Activated CD4-positive, alpha-beta T cell treated with anti-CD3 and anti-CD28 coated beads, Interleukin-2, amount 50 U/mL, for 1 hour (primary cell): ENCODE results near the gene CACNA2D4.

Source experiments
- DNase-seq: peaks from one replicate; pipeline ENCODE4 v3.0.0-alpha.2; 2020

CACNA2D4 gene

DNA sequence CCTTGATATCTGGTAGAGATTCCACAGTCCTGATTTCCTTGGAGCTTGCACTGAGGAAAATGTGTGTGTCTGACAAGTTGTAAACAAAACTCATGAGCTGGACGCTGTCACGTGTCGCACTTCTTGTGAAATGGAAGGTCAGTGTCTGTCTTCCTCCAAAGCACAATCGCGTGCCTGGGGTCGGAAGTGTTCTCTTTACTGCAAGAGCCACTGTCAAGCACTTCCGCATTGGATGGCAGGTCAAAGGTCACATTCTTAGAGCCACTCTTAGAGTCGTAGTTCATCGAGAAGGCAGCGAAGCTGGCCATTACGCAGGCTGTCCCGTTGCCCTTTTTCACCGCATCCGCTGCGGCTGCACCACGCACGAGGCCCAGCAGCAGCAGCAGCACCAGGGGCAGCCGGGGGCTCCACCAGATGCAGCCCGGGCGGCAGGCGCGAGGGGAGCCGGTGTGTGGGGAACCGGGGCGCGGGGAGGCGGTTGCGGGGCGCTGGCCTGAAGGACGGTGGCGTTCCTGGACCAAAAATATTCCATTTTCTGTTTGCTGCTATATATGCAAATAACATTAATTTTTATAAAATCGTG is 53.1 kb downstream of the CACNA2D4 start:
- DNase-seq: no peak

DNA sequence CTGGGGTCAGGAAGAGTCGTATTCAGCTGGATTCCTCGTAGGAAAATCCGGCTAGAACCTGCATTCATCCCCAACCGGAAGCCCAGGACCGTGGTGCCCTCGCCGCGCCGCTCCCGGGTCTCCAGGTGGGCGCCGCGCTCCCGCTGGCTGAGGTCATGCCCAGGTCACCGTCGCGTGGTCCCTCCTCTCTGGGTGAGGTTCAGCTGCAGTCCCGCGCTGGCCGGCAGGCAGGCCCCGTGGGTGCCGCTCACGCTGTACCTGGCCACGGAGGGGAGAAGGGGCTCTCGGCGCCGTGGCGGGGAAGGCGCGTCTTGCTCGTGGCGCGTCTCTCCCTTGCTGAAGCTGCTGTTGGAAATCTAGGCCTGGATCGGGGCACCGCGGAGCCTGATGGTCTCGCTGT is 53.6 kb downstream of the CACNA2D4 start:
- no peak for DNase-seq

DNA sequence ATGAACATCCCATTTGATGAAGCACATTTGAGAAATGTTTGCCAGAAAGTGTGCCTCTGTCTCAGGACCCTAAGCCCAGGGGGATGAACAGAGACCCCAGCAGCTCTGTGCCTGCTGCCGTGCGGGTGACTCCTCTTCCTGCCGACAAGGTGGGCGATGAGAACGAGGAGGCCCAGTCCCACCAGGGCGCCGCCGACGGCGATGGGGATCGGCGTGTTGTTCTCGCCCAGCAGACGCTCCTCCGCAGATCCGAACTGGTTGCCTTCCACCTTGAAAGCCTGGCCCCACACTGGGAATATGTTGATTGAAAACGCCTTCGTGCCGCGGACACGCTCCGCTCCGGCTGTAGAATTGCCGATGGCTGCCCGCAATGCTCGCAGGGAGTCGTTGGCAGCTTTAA is 54.0 kb downstream of the CACNA2D4 start:
- DNase-seq: no peak

DNA sequence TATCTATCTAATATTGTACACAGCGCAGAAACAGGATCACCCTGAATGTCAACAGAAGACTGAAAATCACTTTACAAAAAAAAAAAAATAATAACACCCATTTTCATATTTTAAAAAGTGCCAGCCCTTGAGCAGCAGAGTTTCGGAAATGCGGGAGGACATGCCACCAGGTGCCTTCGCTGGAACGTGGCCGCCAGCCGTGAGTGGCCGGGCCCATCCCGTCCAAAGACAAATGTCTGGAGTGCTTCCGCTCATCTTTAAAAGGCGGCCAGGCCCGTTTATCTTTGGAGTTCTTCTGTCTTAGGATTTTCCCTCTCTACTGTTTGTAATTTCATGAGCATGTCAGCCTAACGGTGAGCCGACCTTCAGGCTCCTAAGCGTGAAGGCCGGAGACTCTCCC is 54.6 kb downstream of the CACNA2D4 start:
- DNase-seq: no peak

DNA sequence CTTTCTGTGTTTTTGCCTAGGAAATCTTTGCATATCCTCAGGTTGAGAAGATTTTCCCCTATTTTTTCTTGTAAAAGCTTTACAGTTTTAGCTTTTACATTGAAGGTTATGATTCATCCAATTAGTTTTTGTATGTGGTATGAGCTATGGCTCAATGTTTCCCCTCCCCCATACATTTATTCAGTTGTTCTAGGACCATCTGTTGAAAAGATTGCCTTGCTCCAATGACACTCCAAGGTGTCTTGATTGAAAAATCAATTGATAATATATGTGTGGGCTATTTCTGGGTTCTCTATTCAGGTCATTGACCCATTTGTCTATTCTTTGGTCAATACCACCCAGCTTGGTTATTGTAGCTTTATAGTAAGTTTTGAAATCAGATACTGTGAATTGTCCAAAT is 55.5 kb downstream of the CACNA2D4 start:
- DNase-seq: no peak

DNA sequence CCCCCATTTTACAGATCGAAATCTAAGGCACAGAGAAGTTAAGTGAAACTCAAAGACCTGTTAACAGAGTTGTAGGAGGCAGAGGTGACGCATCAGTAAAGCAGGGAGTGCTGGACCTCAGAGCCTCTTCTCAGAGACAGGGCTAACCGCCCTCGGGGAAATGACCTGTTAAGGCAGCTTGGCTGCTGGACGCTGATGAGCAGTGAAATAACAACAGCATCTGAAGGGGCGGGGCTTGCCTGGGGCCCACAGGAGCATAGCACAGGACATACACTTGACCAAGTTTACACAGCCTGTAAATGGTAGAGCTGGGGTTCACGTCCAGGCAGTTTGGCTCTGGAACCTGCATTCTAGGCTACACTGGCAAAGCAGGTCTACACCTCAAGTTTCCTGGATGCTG is 58.8 kb downstream of the CACNA2D4 start:
- no peak for DNase-seq

DNA sequence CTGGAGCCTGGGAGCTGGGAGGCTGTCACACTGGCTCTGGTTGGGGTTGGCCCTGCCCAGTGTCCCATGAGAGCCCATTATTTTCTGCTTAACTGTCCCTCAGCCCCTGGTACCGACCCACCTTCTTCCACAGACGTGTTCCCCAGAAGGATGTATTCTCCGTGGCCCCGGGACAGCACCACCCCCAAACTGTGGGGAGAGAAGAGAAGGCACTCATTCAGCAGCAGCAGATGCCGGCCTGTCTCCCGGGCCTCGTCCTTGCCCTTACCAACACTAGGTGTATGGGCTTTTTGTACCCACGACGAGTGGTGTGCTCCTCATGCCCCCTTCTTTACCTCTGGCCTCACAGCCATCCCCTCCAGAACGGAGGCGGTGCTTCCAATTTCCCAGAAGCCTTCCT is 60.0 kb downstream of the CACNA2D4 start:
- no peak for DNase-seq

DNA sequence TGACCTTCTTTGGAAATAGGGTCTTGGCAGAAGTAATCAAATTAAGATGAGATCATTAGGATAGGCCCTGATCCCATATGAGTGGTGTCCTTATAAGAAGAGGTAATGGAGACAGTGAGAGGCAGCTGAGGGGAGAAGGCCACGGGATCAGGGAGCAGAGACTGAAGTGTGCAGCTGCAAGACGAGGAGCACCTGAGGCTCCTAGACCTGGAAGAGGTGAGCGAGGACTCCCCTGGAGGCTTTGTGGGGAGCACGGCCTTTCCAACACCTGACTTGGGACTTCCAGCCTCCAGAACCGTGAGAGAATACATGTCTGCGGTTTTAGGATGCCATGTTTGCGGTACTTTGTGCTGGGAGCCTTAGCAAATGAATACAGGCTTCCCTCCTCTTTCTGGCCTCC is 60.6 kb downstream of the CACNA2D4 start:
- no peak for DNase-seq

DNA sequence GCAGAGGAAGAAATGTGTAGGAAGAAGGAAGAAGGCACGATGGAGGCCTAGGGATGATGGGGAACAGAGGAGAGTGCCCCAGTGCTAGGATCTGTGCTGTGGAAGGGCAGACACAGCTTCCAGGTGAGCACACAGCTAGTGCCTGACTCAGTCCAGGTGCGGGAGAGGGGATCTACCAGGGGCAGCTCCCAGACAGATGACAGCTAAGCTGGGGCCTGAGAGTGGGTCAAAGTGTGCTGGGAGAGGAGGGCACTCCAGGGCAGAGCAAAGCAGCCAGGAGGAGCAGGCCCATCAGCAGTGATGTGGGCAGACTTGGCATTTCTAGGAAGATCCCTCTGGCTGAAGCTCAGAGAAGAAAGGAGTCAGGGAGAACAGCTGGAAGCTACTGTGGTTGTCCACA is 61.4 kb downstream of the CACNA2D4 start:
- no peak for DNase-seq

DNA sequence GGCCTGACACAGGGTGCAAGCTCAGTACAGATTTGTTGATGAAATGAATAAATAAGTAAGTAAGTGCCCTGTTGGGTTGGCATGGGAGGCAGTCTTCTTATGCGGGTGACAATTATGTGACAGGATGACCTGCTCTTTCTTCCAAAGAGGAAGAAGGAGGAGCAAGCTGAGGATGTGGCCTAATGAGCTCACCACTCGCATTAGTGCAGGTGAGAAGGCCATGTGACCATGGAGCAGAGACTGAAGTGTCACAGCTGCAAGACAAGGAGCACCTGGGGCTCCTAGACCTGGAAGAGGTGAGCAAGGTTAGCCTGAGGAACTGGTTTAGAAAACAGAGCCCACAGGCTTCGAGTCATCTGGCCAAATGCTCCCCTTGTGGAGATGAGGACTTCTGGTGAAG is 63.2 kb downstream of the CACNA2D4 start:
- no peak for DNase-seq

DNA sequence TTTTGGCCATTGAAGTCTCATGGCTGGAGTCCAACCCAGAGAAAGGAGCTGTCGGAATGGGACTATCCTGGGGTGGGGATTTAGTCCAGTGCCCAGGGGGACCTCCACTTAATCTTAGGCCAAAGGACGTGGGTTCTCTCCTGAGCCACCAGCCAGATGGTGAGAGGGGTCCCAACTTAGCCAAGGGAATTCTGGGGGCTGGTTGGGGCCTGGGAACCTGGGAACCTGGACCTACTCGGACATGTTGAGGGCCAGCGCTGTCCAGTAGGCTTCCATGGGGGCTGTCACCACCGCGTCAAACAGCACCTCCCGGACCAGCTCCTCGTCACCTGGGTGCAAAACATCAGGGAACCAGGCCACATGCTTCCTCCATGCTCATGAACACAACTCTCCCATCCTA is 64.7 kb downstream of the CACNA2D4 start:
- no peak for DNase-seq

DNA sequence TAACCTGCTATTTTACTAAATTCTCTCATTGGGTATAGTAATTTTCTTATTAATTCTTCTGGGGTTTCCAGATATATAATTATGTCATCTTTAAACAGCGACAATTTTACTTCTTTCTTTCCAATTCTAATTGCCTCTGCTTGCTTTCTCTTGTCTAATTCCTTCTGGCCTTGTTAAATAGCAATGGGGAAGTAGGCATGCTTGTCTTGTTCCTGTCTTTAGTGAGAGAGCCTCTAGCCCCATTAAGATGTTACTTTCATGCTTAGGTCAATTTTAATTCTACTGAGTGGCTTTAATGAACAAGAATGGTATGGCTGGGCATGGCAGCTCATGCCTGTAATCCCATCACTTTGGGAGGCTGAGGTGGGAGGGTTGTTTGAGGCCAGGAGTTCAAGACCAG is 66.4 kb downstream of the CACNA2D4 start:
- DNase-seq: no peak

DNA sequence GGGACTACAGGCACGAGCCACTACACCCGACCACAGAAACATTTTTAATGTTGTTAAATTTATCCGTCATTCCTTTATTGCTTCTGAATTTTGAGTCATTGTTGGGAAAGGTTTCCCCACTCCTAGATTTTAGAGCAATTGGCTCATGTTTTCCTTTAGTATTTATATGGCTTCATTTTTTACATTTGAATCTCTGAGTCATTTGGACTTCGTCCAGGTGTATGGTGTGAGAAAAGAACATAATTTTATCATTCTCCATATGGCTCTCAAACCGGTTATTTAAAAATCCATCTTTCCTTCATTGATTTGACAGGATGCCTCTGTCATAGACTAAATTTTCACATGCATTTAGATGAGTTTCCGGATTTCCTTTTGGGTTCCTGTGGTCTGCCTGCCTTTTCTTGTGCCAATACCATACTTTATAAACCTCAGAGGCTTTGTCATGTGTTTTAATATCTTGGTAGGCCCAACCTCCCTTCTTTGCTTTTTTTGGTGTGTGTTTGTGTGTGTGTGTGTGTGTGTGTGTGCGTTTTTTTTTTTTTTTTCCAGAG is 67.2 kb downstream of the CACNA2D4 start:
- DNase-seq: no peak

DNA sequence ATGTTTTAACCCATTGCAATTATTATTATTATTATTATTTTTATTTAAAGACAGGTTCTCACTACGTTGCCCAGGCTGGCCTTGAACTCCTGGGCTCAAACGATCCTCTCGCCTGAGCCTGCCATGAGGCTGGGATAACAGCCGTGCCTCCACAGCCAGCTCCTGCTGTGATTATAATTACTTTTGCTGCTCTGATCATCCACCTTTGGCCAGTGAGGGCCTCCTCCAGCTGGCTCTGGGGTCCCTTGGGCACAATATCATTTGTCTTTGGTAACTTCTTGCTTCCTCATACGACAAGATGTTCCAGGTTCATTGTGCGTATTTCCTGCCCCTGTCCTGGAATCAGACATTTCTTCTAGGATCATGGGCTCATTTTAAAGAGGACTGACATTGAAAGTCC is 69.7 kb downstream of the CACNA2D4 start:
- no peak for DNase-seq

DNA sequence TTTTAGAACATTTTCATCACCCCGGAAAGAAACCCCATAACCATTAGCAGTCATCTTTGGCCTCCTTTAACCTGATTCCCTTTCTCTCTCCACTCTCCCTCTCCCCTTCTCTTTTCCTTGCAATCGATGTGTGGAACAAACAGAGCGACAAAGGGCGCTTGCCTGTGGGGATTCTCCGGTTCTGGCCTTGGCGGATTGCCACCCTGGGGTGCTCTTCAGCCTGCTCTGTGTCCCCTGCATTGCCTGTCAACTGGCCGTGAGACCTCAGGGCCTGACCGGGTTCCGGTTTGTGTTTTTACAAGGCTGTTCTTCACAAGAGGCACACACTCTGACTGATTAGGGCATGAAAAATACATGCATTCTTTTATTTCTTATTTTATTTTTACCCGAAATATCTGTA is 70.3 kb downstream of the CACNA2D4 start:
- DNase-seq: no peak

DNA sequence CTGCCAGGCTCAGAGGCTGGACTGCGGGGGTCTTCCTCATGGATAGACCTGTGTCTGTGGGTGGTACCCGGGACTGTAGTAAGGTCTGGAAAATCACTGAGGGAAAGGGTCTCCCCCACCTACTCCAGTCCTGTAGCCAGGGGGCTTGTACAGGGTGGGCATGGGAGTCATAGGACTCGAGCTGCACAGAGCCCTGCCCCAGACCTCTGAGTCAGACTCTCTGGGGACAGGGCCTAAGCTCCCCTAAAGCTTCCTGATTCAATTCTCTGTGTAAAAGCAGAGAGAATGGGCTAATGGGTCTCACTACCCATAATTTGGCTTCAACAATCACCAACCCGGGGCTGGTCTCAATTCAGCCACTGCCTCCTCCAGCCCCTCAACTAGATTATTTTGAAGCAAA is 71.0 kb downstream of the CACNA2D4 start:
- DNase-seq: no peak

DNA sequence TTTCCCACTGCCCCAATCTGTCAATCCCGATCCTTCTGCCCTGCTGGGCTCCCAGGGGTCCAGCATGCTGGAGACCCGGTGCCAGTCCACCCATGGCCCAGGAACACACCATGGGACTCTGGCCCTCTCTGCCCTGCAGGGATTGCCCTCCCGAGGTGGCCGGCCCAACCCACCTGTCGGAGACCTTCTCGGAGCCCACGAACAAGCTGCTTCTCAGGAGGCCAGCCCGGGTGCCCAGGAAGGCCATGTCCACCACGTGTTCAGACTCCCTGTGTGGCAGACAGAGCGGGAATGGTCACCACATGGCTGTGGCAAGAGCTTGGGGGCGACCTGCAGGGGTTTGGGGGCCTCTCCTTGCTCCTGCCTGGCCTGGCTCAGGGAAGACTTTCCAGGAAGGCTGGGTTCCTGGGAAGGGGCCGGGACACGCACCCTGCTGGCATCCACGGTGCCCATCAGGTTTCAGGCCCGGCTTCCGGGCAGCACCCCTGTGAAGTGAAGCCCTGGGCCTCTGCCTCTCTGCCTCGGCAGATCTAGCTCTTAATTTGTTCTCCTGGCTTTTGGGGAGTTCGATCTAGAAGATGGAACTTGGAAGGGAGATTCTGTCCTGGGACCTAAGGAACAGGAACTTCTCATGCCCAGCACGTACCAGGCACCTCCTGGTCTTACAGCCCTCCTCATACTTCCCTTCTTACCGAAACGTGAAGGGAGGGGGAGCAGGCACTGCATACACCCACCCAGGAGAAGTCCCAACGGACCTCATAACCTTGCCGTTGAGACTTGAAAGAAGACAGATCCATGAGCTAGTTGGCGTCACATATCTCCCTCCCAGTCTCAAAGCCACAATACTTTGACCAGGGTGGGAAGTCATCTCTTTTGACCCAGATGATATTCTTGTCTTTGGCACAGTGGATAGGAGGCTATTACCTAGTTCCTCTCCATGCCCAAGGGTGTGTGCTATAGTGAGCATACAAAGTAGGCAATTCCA is 71.7 kb downstream of the CACNA2D4 start:
- DNase-seq: no peak

DNA sequence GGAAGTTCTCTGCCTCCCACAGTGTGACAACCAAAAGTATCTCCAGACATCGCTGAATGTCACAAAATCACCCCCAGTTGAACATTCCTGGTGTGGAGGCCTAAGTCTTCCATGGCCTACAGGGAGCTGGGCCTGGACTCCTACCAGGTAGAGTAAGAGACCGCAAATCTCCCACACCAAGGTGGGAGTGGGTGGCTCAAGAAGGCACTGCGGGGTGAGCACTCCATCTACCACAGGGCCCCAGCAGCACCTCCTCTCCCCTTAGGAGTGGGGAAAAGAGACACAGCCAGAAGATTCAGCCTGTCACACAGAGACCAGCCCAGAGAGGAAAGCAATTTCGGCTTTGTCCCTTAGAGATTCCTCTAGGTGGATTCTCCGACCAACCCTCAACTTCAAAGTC is 72.6 kb downstream of the CACNA2D4 start:
- no peak for DNase-seq

DNA sequence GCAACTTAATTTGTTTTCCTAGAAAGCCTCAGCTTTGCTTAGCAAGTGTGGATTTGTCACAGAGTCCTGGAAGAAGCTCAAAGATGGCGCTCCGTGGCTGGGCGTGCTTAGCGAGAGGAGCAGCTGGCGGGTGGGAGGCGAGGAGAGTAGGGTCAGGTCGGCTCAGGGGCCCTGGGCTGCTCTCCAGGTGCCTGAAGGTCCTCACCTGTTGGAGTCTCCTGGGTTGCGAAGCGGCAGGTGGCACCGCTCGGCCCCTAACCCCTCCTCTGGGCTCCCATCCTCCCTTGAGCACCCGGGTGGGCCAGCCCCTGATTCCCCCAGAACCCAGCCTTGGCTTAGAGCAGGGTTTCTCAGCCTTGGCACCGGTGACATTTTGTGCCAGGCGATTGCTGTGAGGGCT is 73.0 kb downstream of the CACNA2D4 start:
- no peak for DNase-seq

DNA sequence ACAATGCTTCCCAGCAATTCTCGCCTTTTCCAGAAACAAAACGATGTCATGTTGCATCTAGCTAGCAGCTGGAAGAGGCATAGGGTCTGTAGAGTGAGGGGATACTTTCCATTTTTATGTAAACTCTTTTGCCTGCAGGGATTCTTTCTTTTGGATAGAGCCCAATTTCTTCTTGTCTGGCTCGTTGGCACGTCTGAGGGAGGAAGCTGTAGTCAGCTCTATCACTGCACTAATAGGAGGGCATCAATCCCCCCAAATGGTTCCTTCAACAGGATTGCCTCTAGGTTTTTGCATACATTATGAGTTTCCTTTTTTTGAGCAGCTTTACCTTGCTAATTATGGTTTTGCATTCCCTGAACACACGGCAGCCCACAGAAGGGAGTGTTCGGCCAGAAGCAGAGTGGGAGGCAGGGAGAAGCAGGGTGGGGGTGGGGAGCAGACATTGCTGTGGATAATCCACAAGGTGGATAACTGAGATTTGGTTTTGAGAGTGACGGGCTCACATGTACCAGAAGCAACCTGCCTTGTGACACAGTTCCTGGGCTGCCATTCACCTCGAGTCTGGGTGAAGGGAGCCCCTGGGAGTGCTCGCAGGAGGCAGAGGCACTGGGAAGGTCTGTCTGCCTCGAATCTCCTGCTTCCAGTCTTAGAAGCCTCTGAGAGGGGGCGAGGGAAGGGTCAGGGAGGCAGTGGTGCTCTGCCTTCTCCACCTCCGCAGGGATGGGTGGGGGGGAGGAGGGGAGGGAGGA is 73.6 kb downstream of the CACNA2D4 start:
- DNase-seq: no peak

DNA sequence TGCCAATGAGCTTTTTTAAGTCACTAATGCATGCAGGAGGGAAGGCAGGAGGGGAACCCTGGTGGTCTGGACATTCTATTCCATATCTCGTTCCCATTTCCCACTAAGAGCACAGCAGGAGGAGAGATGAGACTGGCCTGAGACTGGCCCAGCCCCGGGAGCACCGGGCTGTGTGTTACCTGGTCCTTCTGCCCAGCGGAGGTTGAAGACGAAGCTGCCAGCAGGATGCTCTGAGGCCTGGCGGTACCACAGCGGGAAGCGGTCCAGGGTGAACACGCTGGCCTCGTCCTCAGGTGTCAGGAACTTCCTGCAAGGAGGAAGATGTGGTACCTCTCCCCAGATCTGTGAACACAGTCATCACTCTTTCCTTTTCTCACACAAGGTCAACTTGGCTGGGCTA is 74.2 kb downstream of the CACNA2D4 start:
- DNase-seq: no peak

DNA sequence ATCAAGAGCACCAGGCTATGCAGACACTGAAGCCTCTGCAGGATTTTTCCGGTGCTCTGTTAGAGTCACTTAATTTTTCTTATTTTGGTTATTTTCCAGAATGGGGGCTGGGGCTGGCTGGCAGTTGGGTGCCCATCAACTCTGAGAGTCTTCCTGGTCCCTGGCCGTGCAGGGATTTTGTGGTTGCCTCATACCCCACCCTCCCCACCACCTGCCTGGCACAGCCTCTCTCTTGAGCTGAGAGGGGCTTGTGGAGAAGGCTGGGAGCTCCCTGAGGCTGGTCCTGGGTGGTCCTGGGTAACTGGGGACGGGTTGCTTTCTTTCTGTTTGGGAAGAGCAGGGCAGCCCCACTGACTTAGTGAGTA is 74.8 kb downstream of the CACNA2D4 start:
- no peak for DNase-seq

DNA sequence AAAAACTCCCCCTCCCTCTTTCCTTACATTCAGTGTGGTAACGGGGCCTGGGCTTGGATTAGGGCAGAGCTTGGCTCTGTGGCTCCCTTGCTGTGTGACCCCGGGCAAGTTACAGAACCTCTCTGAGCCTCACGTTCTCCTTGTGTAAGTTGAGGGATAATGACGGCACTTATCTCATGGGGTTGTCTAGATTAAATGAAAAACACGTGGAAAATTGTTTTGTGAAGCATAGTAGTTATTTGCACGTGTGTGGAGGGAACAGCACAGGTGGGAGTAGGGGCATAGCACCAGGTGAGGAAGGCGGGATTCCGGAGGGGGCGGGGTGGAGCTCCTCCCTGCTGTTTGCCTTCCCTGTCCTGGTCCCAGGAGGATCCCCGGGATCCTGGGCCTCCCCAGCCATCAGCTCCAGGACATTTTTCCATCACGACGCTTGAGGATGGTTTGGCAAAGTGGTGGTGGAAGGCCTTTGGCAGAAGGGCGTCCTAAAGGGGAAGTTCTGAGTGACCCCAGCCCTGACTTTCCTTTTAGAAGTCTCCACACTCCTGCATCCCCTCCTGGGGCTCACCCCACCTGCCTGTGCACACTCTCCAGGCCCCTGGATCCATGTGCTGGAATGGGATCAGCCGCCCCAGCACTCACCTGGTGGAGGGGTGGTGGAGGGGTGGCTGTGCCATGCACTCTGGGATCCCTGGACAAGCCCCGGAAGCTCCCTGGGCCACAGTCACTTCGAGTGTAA is 75.4 kb downstream of the CACNA2D4 start:
- no peak for DNase-seq
